HCT116 (cell line): ENCODE data around the gene TRIM72. TPM values are rescaled to one million over a fixed set of nuclear protein-coding genes. Genes with fewer than 3 reads are reported as not detected.

Experiments used
- ATAC-seq: fragments of 200-7000 bp; cut with Tn5 transposase; 2 replicates; pipeline ENCODE4 v1.9.1; 2020; ENCODE audit warnings: mild to moderate bottlenecking, moderate library complexity
- BruUV-seq: library from RNA; stranded (reverse); fragments of 400-500 nt; replicated peaks from 2 replicates; lab custom pipeline; 2021; lab: Mats Ljungman, UMichigan
- CTCF ChIA-PET: fragments of 300-600 bp; sonication (Branson Sonifier 250); formaldehyde crosslinking; loops from one replicate; lab custom pipeline; 2021; ENCODE audit warnings: antibody characterized with exemption; lab: Charles Lee
- POLR2A ChIA-PET: fragments of 300-600, 350-600 bp; sonication (Branson Sonifier 250); formaldehyde crosslinking; loops from one replicate; lab custom pipeline; 2021; ENCODE audit warnings: antibody characterized with exemption; lab: Charles Lee
- RAD21 ChIA-PET, 2 experiments: fragments of 300-600 bp; sonication (Branson Sonifier 250); formaldehyde crosslinking; loops; one replicate each; lab custom pipeline; 2023; ENCODE audit warnings: low total read pairs in 2 of 2; ENCODE audit not compliant: uncharacterized antibody in 2 of 2, unreplicated experiment in 2 of 2, low non-redundant PET in 1 of 2; lab: Charles Lee
- DNase-seq: peaks from one replicate; pipeline ENCODE4 v3.0.0-alpha.2; 2010; ENCODE audit warnings: low read depth, low spot score
- H2AFZ ChIP-seq: fragments of 200-600 bp; shearing (Covaris generic), sonication (generic); 2 replicates; pipeline ENCODE4 v1.6.1; 2017; ENCODE audit warnings: low read depth, mixed run types, mixed read lengths, antibody characterized with exemption, low read length; ENCODE audit not compliant: poor library complexity, severe bottlenecking
- H3K27ac ChIP-seq: 2 replicates; pipeline ENCODE4 v1.5.1; 2012; ENCODE audit warnings: low read depth, low read length
- H3K27me3 ChIP-seq: fragments of 200-600 bp; sonication (generic); 2 replicates; pipeline ENCODE4 v1.6.1; 2016; ENCODE audit warnings: mixed run types, low read length, mixed read lengths; ENCODE audit not compliant: insufficient read depth
- H3K36me3 ChIP-seq, 2 experiments: fragments of 200-500 bp in 1 of 2; fragments of 200-600 bp in 1 of 2; sonication (Bioruptor generic) in 1 of 2; sonication (generic) in 1 of 2; 2 replicates each; pipeline versions ENCODE4 v1.5.1 to v1.6.1; 2014 to 2016; ENCODE audit warnings: low read length in 2 of 2, inconsistent platforms in 1 of 2, mixed read lengths in 1 of 2, mixed run types in 1 of 2; ENCODE audit not compliant: insufficient read depth in 2 of 2, control insufficient read depth in 1 of 2
- H3K4me1 ChIP-seq, 2 experiments: fragments of 200-600 bp in 1 of 2; sonication (generic) in 1 of 2; 2 replicates each; pipeline versions ENCODE4 v1.5.1 to v1.6.1; 2012 to 2017; ENCODE audit warnings: low read length in 2 of 2, inconsistent platforms in 1 of 2, mild to moderate bottlenecking in 1 of 2, mixed read lengths in 1 of 2, mixed run types in 1 of 2, moderate library complexity in 1 of 2; ENCODE audit not compliant: insufficient read depth in 2 of 2, control insufficient read depth in 1 of 2
- H3K4me2 ChIP-seq: fragments of 200-600 bp; sonication (generic); 2 replicates; pipeline ENCODE4 v1.6.1; 2017; ENCODE audit warnings: mixed run types, low read length, mixed read lengths
- H3K4me3 ChIP-seq, 2 experiments: fragments of 200-600 bp in 1 of 2; sonication (generic) in 1 of 2; replicated peaks in 1 of 2; 2 replicates each; pipeline ENCODE4 v1.5.1; 2011 to 2016; ENCODE audit warnings: low read length in 2 of 2, control low read depth in 1 of 2, low read depth in 1 of 2, mild to moderate bottlenecking in 1 of 2, mixed read lengths in 1 of 2, mixed run types in 1 of 2
- H3K79me2 ChIP-seq: fragments of 200-600 bp; sonication (generic); 2 replicates; pipeline ENCODE4 v1.6.1; 2017; ENCODE audit warnings: mild to moderate bottlenecking, mixed run types, low read length, moderate library complexity, mixed read lengths; ENCODE audit not compliant: insufficient read depth
- H3K9ac ChIP-seq: fragments of 200-600 bp; sonication (generic); 2 replicates; pipeline ENCODE4 v1.6.1; 2016; ENCODE audit warnings: low read length, mixed read lengths
- H3K9me2 ChIP-seq: fragments of 200-600 bp; sonication (generic), shearing (Covaris generic); 2 replicates; pipeline ENCODE4 v1.6.1; 2017; ENCODE audit warnings: mixed run types, mild to moderate bottlenecking, moderate library complexity; ENCODE audit not compliant: insufficient read depth
- H3K9me3 ChIP-seq, 2 experiments: fragments of 200-500 bp in 1 of 2; fragments of 200-600 bp in 1 of 2; sonication (Bioruptor generic) in 1 of 2; sonication (generic) in 1 of 2; 2 replicates each; pipeline ENCODE4 v1.6.1; 2014 to 2017; ENCODE audit warnings: low read length in 2 of 2, mixed read lengths in 2 of 2, inconsistent platforms in 1 of 2, low read depth in 1 of 2, mild to moderate bottlenecking in 1 of 2, mixed run types in 1 of 2, moderate library complexity in 1 of 2; ENCODE audit not compliant: control insufficient read depth in 1 of 2, insufficient read depth in 1 of 2
- H4K20me1 ChIP-seq: fragments of 200-600 bp; sonication (generic), shearing (Covaris generic); 2 replicates; pipeline ENCODE4 v1.6.1; 2017; ENCODE audit warnings: mixed run types, mild to moderate bottlenecking, moderate library complexity; ENCODE audit not compliant: insufficient read depth
- CBX3 ChIP-seq: IDR thresholded peaks from 2 replicates; pipeline ENCODE4 v1.6.1; 2012; ENCODE audit warnings: low read depth
- ELF1 ChIP-seq: IDR thresholded peaks from 2 replicates; pipeline ENCODE4 v1.6.1; 2012; ENCODE audit warnings: low read depth, borderline replicate concordance
- EZH2 ChIP-seq: fragments of 200-600 bp; sonication (generic); IDR thresholded peaks from 2 replicates; pipeline ENCODE4 v1.6.1; 2017; ENCODE audit warnings: antibody characterized with exemption, mixed run types
- FOSL1 ChIP-seq: IDR thresholded peaks from 2 replicates; pipeline ENCODE4 v1.6.1; 2012; ENCODE audit warnings: low read depth
- JUND ChIP-seq: IDR thresholded peaks from 2 replicates; pipeline ENCODE4 v1.6.1; 2012
- POLR2AphosphoS5 ChIP-seq: IDR thresholded peaks from 2 replicates; pipeline ENCODE4 v1.6.1; 2011; ENCODE audit warnings: mild to moderate bottlenecking, low read depth, low read length, moderate library complexity
- RAD21 ChIP-seq: IDR thresholded peaks from 2 replicates; pipeline ENCODE4 v1.6.1; 2012; ENCODE audit warnings: low read depth, mild to moderate bottlenecking
- SRF ChIP-seq: IDR thresholded peaks from 2 replicates; pipeline ENCODE4 v1.6.1; 2012; ENCODE audit warnings: low read depth
- TCF7L2 ChIP-seq: IDR thresholded peaks from 2 replicates; pipeline ENCODE4 v1.7.0; 2011; ENCODE audit warnings: borderline replicate concordance, inconsistent platforms; ENCODE audit not compliant: insufficient read depth, insufficient read length; ENCODE audit errors: extremely low read depth
- YY1 ChIP-seq: IDR thresholded peaks from 2 replicates; pipeline ENCODE4 v1.6.1; 2011; ENCODE audit warnings: low read length, low read depth, moderate library complexity, mild to moderate bottlenecking; ENCODE audit not compliant: insufficient replicate concordance; ENCODE audit errors: extremely low read depth
- ZNF274 ChIP-seq: fragments of 200-500 bp; sonication (Bioruptor generic); IDR thresholded peaks from 2 replicates; pipeline ENCODE4 v1.6.1; 2014; ENCODE audit warnings: mild to moderate bottlenecking, low read depth, low read length, inconsistent platforms
- intact Hi-C: fragments of 100-400 bp; cut with micrococcal nuclease; formaldehyde crosslinking; loops from 2 replicates; pipeline ENCODE4 v1.10.0; 2022
- total RNA-seq: library from RNA; stranded (reverse); gene quantifications from one replicate; pipeline ENCODE4 v1.2.1, GENCODE V29; 2021; ENCODE audit not compliant: unreplicated experiment
- TF ChIP-seq, protein P1 (sequence below): IDR thresholded peaks from 2 replicates; pipeline ENCODE4 v1.6.1; 2012
- TF ChIP-seq, protein P2 (sequence below): IDR thresholded peaks from 2 replicates; pipeline ENCODE4 v1.6.1; 2012
- TF ChIP-seq, protein P3 (sequence below): IDR thresholded peaks from 2 replicates; pipeline ENCODE4 v1.6.1; 2011; ENCODE audit warnings: mild to moderate bottlenecking, low read length, moderate library complexity; ENCODE audit not compliant: insufficient replicate concordance; ENCODE audit errors: extremely low read depth

Gene TRIM72
- total RNA-seq, 1 experiment from 2014 or later = 43.8 TPM

DNA sequence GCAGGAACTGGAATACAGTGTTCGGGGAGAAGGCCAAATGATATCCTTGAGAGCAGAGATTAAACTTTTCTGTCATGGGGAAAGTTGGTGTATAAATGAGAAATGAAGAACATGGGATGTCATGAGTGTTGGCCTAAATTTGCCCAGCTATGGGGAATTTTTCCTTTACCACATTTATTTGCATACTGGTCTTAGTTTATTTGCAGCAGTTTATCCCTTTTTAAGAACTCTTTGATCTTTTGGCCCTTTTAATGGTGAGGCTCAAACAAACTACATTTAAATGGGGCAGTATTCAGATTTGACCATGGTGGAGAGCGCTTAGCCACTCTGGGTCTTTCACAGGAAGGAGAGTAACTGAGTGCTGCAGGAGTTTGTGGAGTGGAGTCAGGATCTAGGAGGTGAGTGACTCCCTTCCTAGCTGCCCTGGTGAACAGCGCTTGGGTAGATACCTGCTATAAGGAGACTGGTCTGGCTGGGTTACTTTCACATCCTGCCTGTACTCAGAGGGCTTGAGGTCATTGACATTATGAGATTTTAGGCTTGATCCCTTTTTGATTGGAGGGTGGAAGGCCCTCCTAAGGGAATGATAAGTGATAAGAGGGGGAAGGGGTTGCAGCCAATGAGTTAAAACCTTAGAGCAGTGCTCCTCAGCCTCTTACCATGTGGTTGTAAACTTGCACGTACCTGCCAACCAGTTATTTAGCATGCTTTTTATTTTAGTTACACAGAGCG lies 22.1 kb upstream of the TRIM72 start:
- Histone ChIP-seq H4K20me1 (peaks cover 74% of the 10 kb centered on the region), H3K9me3 (no peaks in the 10 kb centered on the region), H3K36me3 (peaks cover 88 to 98% of the 10 kb centered on the region in 2 experiments), H3K4me1 (no peaks in the 10 kb centered on the region), H3K79me2 (peaks cover 99% of the 10 kb centered on the region), H2AFZ (no peak overlapping the region), H3K9ac (no peak overlapping the region), H3K27me3 (no peaks in the 10 kb centered on the region), H3K4me3 (no peak overlapping the region), H3K27ac (no peak overlapping the region), H3K4me2 (no peak overlapping the region), H3K9me2 (no peaks in the 10 kb centered on the region)
- intact Hi-C loops = no loop called here
- RAD21 ChIA-PET = no interaction called here
- CTCF ChIA-PET = no interaction called here
- ATAC-seq (no peak), DNase-seq (no peak)
- TF ChIP-seq POLR2AphosphoS5 = peak; percentile 29
- TF ChIP-seq SRF = no peak
- POLR2A ChIA-PET = no interaction called here
- BruUV-seq = no TSS peak

DNA sequence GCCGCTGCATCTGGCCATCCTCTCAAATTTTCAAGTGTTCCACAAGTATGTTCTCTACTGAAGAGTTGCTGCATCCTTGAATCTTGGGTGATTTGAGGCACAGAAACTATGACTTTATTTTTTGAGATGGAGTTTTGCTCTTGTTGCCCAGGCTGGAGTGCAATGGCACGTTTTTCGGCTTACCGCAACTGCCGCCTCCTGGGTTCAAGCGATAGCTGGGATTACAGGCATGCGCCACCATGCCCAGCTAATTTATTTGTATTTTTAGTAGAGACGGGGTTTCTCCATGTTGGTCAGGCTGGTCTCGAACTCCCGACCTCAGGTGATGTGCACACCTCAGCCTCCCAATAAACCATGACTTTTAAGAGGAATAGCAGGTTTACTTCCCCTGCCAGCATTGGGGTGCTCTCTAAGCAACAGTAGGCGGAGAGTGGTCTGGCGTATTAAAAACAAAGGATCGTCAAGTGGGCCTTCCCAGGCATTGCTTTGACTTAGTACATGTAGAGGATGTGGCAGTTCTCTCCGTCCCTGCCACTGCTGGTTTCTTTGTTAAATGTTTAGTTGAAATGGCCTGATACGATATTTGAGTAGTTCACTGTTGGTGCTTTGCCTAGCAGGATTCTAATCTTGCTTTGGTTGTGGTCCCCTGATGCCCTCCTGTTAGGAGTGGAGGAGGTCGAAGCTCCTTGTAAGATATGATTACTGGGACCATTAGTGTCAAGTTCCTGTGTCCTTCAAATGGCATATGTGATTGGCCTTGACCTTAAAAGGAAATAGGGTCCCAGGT lies 20.9 kb upstream of the TRIM72 start:
- BruUV-seq = no TSS peak
- no peak for ATAC-seq
- intact Hi-C loops = no loop called here
- DNase-seq = no peak
- CTCF ChIA-PET = no interaction called here
- Histone ChIP-seq H3K36me3 (peaks cover 79 to 95% of the 10 kb centered on the region in 2 experiments), H3K27me3 (no peaks in the 10 kb centered on the region), H3K79me2 (peaks cover 91% of the 10 kb centered on the region), H3K4me2 (no peak overlapping the region), H3K4me3 (no peak overlapping the region), H3K9me3 (no peaks in the 10 kb centered on the region), H3K27ac (no peak overlapping the region), H3K9me2 (no peaks in the 10 kb centered on the region), H3K4me1 (no peaks in the 10 kb centered on the region), H2AFZ (no peak overlapping the region), H3K9ac (no peak overlapping the region), H4K20me1 (peaks cover 64% of the 10 kb centered on the region; the same call in 1 of the 2 replicates)
- RAD21 ChIA-PET = no interaction called here
- POLR2A ChIA-PET = no interaction called here
- TF ChIP-seq TCF7L2 = no peak
- TF ChIP-seq, protein P1, sequence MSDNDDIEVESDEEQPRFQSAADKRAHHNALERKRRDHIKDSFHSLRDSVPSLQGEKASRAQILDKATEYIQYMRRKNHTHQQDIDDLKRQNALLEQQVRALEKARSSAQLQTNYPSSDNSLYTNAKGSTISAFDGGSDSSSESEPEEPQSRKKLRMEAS = no peak
- TF ChIP-seq JUND = no peak
- no peak for TF ChIP-seq RAD21
- TF ChIP-seq ELF1 = no peak
- TF ChIP-seq, protein P2, sequence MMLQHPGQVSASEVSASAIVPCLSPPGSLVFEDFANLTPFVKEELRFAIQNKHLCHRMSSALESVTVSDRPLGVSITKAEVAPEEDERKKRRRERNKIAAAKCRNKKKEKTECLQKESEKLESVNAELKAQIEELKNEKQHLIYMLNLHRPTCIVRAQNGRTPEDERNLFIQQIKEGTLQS = no peak
- TF ChIP-seq FOSL1 = no peak
- no peak for TF ChIP-seq SRF
- TF ChIP-seq YY1 = no peak
- no peak for TF ChIP-seq CBX3
- TF ChIP-seq ZNF274 = no peak
- TF ChIP-seq EZH2 = no peak
- TF ChIP-seq, protein P3, sequence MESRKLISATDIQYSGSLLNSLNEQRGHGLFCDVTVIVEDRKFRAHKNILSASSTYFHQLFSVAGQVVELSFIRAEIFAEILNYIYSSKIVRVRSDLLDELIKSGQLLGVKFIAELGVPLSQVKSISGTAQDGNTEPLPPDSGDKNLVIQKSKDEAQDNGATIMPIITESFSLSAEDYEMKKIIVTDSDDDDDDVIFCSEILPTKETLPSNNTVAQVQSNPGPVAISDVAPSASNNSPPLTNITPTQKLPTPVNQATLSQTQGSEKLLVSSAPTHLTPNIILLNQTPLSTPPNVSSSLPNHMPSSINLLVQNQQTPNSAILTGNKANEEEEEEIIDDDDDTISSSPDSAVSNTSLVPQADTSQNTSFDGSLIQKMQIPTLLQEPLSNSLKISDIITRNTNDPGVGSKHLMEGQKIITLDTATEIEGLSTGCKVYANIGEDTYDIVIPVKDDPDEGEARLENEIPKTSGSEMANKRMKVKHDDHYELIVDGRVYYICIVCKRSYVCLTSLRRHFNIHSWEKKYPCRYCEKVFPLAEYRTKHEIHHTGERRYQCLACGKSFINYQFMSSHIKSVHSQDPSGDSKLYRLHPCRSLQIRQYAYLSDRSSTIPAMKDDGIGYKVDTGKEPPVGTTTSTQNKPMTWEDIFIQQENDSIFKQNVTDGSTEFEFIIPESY = no peak
